Measurements from ENCODE around the gene CNTNAP2.

DNA sequence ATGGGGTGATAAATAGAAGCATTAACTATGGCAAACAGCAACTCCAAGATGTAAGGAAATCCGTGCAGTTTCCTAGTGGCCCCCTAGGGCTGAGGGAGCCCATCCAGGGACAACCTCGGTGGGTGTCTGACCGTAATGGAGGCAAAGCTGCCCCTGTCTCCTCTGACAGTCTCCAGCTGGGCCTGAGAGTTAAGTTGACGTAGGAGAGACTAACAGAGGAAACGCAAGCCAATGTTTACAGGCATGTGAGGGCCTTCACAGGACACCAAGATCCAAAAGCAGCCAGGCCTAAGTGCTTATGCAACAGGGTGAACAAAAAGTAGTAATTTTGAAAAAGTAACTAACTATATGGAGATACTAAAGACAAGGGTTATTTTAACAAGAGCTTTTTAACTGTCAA, 2144.0 kb downstream of the CNTNAP2 start:
- no peak for TF ChIP-seq POLR2AphosphoS5 (IDR thresholded peaks at IDR 0.05; ENCODE audit: borderline replicate concordance, low read depth, low read length)
- TF ChIP-seq EZH2 (IDR thresholded peaks at IDR 0.05), result no peak
